Neuronal stem cell (in vitro differentiated cells): ENCODE results near the gene ELMOD1.

ENCODE experiments used
- DNase-seq: peaks from one replicate; pipeline ENCODE4 v3.0.0-alpha.2; 2013; ENCODE audit warnings: low spot score
- H2AFZ ChIP-seq: one replicate; pipeline ENCODE4 v1.6.1; 2013; ENCODE audit warnings: mild to moderate bottlenecking, low read length, inconsistent platforms
- H2AK5ac ChIP-seq: 2 replicates; pipeline ENCODE4 v1.6.1; 2013; ENCODE audit warnings: low read depth, mild to moderate bottlenecking, inconsistent platforms, low read length, moderate library complexity, mixed read lengths
- H2BK120ac ChIP-seq: 2 replicates; pipeline ENCODE4 v1.6.1; 2013; ENCODE audit warnings: low read depth, mild to moderate bottlenecking, inconsistent platforms, low read length, moderate library complexity, mixed read lengths
- H2BK12ac ChIP-seq: one replicate; pipeline ENCODE4 v1.6.1; 2013; ENCODE audit warnings: low read length, inconsistent platforms
- H2BK15ac ChIP-seq: 2 replicates; pipeline ENCODE4 v1.6.1; 2013; ENCODE audit warnings: mild to moderate bottlenecking, low read length, inconsistent platforms, mixed read lengths
- H2BK5ac ChIP-seq: one replicate; pipeline ENCODE4 v1.6.1; 2013; ENCODE audit warnings: inconsistent platforms, mild to moderate bottlenecking, low read length, moderate library complexity
- H3K14ac ChIP-seq: one replicate; pipeline ENCODE4 v1.6.1; 2013; ENCODE audit warnings: low read length, inconsistent platforms
- H3K18ac ChIP-seq: 2 replicates; pipeline ENCODE4 v1.6.1; 2013; ENCODE audit warnings: low read length, inconsistent platforms
- H3K23ac ChIP-seq: 2 replicates; pipeline ENCODE4 v1.6.1; 2013; ENCODE audit warnings: low read depth, mild to moderate bottlenecking, mixed read lengths, low read length, inconsistent platforms; ENCODE audit not compliant: poor library complexity
- H3K27ac ChIP-seq: replicated peaks from 3 replicates; pipeline ENCODE4 v1.5.1; 2013; ENCODE audit warnings: low read length, inconsistent platforms
- H3K27me3 ChIP-seq, 3 experiments: 2 replicates each; pipeline ENCODE4 v1.6.1; 2013; ENCODE audit warnings: low read length in 3 of 3, mild to moderate bottlenecking in 2 of 3, inconsistent platforms in 1 of 3, low read depth in 1 of 3, mixed read lengths in 1 of 3, moderate library complexity in 1 of 3; ENCODE audit not compliant: control insufficient read depth in 3 of 3, insufficient read depth in 3 of 3
- H3K36me3 ChIP-seq, 2 donors: replicated peaks in 1 of 2; 2 replicates each; pipeline ENCODE4 v1.6.1; 2013; ENCODE audit warnings: low read length in 2 of 2; ENCODE audit not compliant: control insufficient read depth in 2 of 2, insufficient read depth in 2 of 2
- H3K4ac ChIP-seq: 2 replicates; pipeline ENCODE4 v1.6.1; 2013; ENCODE audit warnings: inconsistent platforms, mild to moderate bottlenecking, low read length, moderate library complexity
- H3K4me1 ChIP-seq, 2 donors: 1 replicate in 1 of 2; 2 replicates in 1 of 2; pipeline ENCODE4 v1.6.1; 2013; ENCODE audit warnings: low read length in 2 of 2, low read depth in 1 of 2; ENCODE audit not compliant: control insufficient read depth in 2 of 2, insufficient read depth in 1 of 2
- H3K4me2 ChIP-seq: one replicate; pipeline ENCODE4 v1.6.1; 2013; ENCODE audit warnings: mild to moderate bottlenecking, low read length, inconsistent platforms; ENCODE audit not compliant: insufficient read depth, poor library complexity, severe bottlenecking
- H3K4me3 ChIP-seq, 2 donors: 2 replicates each; pipeline ENCODE4 v1.5.1; 2013; ENCODE audit warnings: low read length in 2 of 2, mild to moderate bottlenecking in 2 of 2, inconsistent platforms in 1 of 2, moderate library complexity in 1 of 2
- H3K79me1 ChIP-seq: one replicate; pipeline ENCODE4 v1.6.1; 2013; ENCODE audit warnings: low read depth, mild to moderate bottlenecking, inconsistent platforms, low read length, moderate library complexity
- H3K9ac ChIP-seq: one replicate; pipeline ENCODE4 v1.6.1; 2013; ENCODE audit warnings: mild to moderate bottlenecking, low read depth, low read length, inconsistent platforms; ENCODE audit not compliant: poor library complexity
- H3K9me3 ChIP-seq, 2 donors: replicated peaks in 1 of 2; 2 replicates each; pipeline versions ENCODE3 to v1.6.1; 2013; ENCODE audit warnings: low read length in 2 of 2, mild to moderate bottlenecking in 2 of 2, inconsistent platforms in 1 of 2, low read depth in 1 of 2, mixed read lengths in 1 of 2, moderate library complexity in 1 of 2; ENCODE audit not compliant: control insufficient read depth in 2 of 2, insufficient read depth in 1 of 2
- H4K8ac ChIP-seq: one replicate; pipeline ENCODE4 v1.6.1; 2013; ENCODE audit warnings: low read depth, mild to moderate bottlenecking, inconsistent platforms, low read length, moderate library complexity
- H4K91ac ChIP-seq: one replicate; pipeline ENCODE4 v1.6.1; 2013; ENCODE audit warnings: low read length, low read depth, mild to moderate bottlenecking, inconsistent platforms; ENCODE audit not compliant: poor library complexity
- WGBS, 2 donors: extraction: QIAGEN DNeasy Blood & Tissue Kit; methylation state at CpG; one replicate each; pipeline ENCODE4 v1.1.7; 2013; ENCODE audit warnings: missing lambda C conversion rate in 2 of 2, mixed read lengths in 1 of 2; ENCODE audit not compliant: insufficient read length in 2 of 2, insufficient replicate concordance in 1 of 2; ENCODE audit errors: extremely low coverage in 2 of 2; 5-methylcytosine and 5-hydroxymethylcytosine counted together

ELMOD1 gene

GRCh38 chr11:107679255-107680024 is 88.5 kb downstream of the ELMOD1 start:
- no peak overlapping the region for H3K4me2 ChIP-seq
- no peak overlapping the region for H3K14ac ChIP-seq
- H3K4ac ChIP-seq: no peak overlapping the region
- H4K91ac ChIP-seq: no peak overlapping the region
- H2AFZ ChIP-seq: no peak overlapping the region
- H2BK5ac ChIP-seq: no peak overlapping the region
- H3K9ac ChIP-seq: no peak overlapping the region
- peaks cover 0 to 8% of the 10 kb centered on the region in 2 donors for H3K4me1 ChIP-seq
- no peak overlapping the region for H2AK5ac ChIP-seq
- H3K4me3 ChIP-seq: no peak overlapping the region
- no peak overlapping the region for H2BK12ac ChIP-seq
- no peak overlapping the region for H2BK120ac ChIP-seq
- H3K36me3 ChIP-seq: no peaks in the 10 kb centered on the region
- no peaks in the 10 kb centered on the region for H3K27me3 ChIP-seq
- H3K9me3 ChIP-seq: no peaks in the 10 kb centered on the region
- no CpG with 5 or more reads among the region's 4 CpGs for WGBS, 2 donors
- no peak overlapping the region for H4K8ac ChIP-seq
- DNase-seq: no peak
- no peak overlapping the region for H2BK15ac ChIP-seq
- H3K18ac ChIP-seq: no peak overlapping the region
- no peak overlapping the region for H3K23ac ChIP-seq
- H3K79me1 ChIP-seq: no peaks in the 10 kb centered on the region
- no peak overlapping the region for H3K27ac ChIP-seq

GRCh38 chr11:107682171-107682570 is 91.2 kb downstream of the ELMOD1 start:
- Histone ChIP-seq H2BK120ac (no peak overlapping the region), H2BK12ac (no peak overlapping the region), H3K27me3 (no peaks in the 10 kb centered on the region), H3K14ac (no peak overlapping the region), H2BK15ac (no peak overlapping the region), H3K4me2 (no peak overlapping the region), H4K8ac (no peak overlapping the region), H3K23ac (no peak overlapping the region), H3K9me3 (no peaks in the 10 kb centered on the region), H3K36me3 (no peaks in the 10 kb centered on the region), H3K79me1 (no peaks in the 10 kb centered on the region), H3K18ac (no peak overlapping the region), H2AFZ (no peak overlapping the region), H3K27ac (no peak overlapping the region), H2BK5ac (no peak overlapping the region), H4K91ac (no peak overlapping the region), H3K4me1 (peaks cover 0 to 8% of the 10 kb centered on the region in 2 donors), H3K4ac (no peak overlapping the region), H3K9ac (no peak overlapping the region), H2AK5ac (no peak overlapping the region), H3K4me3 (no peak overlapping the region)
- no peak for DNase-seq
- no CpG with 5 or more reads among the region's 4 CpGs for WGBS, 2 donors

GRCh38 chr11:107682572-107682971 is 91.6 kb downstream of the ELMOD1 start:
- no peak overlapping the region for H3K4ac ChIP-seq

GRCh38 chr11:107683061-107683460 is 92.1 kb downstream of the ELMOD1 start:
- Histone ChIP-seq H4K91ac (no peak overlapping the region), H3K4ac (no peak overlapping the region), H3K4me2 (no peak overlapping the region), H3K9me3 (no peaks in the 10 kb centered on the region), H3K27ac (no peak overlapping the region), H2BK5ac (no peak overlapping the region), H2BK120ac (no peak overlapping the region), H3K36me3 (no peaks in the 10 kb centered on the region), H3K14ac (no peak overlapping the region), H2BK12ac (no peak overlapping the region), H3K9ac (no peak overlapping the region), H4K8ac (no peak overlapping the region), H3K27me3 (no peaks in the 10 kb centered on the region), H3K23ac (no peak overlapping the region), H3K18ac (no peak overlapping the region), H3K4me3 (no peak overlapping the region), H3K79me1 (no peaks in the 10 kb centered on the region), H2AK5ac (no peak overlapping the region), H3K4me1 (peaks cover 0 to 6% of the 10 kb centered on the region in 2 donors), H2AFZ (no peak overlapping the region), H2BK15ac (no peak overlapping the region)
- no peak for DNase-seq
- no CpG with 5 or more reads among the region's 2 CpGs for WGBS, 2 donors

More at GRCh38 chr11:107682572-107682971, 91.6 kb downstream of the ELMOD1 start:
- no peaks in the 10 kb centered on the region for H3K79me1 ChIP-seq
- no peak for DNase-seq
- no peak overlapping the region for H2AFZ ChIP-seq
- H2BK120ac ChIP-seq: no peak overlapping the region
- no CpG with 5 or more reads among the region's 5 CpGs for WGBS, 2 donors
- H2AK5ac ChIP-seq: no peak overlapping the region
- no peak overlapping the region for H2BK12ac ChIP-seq
- H3K27me3 ChIP-seq: no peaks in the 10 kb centered on the region
- no peak overlapping the region for H3K9ac ChIP-seq
- no peaks in the 10 kb centered on the region for H3K9me3 ChIP-seq
- H3K18ac ChIP-seq: no peak overlapping the region
- no peak overlapping the region for H2BK15ac ChIP-seq
- H4K91ac ChIP-seq: no peak overlapping the region
- no peak overlapping the region for H3K23ac ChIP-seq
- no peak overlapping the region for H3K4me3 ChIP-seq
- no peak overlapping the region for H3K4me2 ChIP-seq
- no peak overlapping the region for H2BK5ac ChIP-seq
- H3K4me1 ChIP-seq: peaks cover 0 to 8% of the 10 kb centered on the region in 2 donors
- H4K8ac ChIP-seq: no peak overlapping the region
- H3K36me3 ChIP-seq: no peaks in the 10 kb centered on the region
- no peak overlapping the region for H3K14ac ChIP-seq
- no peak overlapping the region for H3K27ac ChIP-seq
